GM12872 (cell line): ENCODE measurements around the gene SLC22A17.

ENCODE experiments used
- TF ChIP-seq, protein P1 (sequence below): IDR thresholded peaks from 3 replicates; pipeline ENCODE4 v1.5.1; 2011; ENCODE audit warnings: low read depth, mild to moderate bottlenecking, low read length, moderate library complexity; ENCODE audit not compliant: insufficient read depth

SLC22A17 gene

DNA sequence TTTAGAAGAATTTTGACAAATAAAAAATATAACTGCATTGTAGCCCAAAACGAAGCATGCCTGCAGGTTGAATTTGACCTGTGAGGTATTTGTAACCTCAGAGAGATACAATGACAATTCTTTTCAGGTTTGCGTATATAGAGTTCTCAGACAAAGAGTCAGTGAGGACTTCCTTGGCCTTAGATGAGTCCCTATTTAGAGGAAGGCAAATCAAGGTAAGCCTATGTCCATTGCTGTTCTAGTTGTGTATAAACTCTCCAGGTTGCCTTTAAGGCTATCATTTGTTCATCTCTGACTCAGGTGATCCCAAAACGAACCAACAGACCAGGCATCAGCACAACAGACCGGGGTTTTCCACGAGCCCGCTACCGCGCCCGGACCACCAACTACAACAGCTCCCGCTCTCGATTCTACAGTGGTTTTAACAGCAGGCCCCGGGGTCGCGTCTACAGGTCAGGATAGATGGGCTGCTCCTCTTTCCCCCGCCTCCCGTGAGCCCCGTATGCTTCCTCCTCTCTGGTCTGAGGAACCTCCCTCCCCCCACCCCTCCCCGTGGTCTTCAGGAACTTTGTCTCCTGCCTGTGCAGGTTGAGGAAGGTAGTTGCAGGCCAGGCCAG, 28.7 kb downstream of the SLC22A17 start:
- TF ChIP-seq, protein P1, sequence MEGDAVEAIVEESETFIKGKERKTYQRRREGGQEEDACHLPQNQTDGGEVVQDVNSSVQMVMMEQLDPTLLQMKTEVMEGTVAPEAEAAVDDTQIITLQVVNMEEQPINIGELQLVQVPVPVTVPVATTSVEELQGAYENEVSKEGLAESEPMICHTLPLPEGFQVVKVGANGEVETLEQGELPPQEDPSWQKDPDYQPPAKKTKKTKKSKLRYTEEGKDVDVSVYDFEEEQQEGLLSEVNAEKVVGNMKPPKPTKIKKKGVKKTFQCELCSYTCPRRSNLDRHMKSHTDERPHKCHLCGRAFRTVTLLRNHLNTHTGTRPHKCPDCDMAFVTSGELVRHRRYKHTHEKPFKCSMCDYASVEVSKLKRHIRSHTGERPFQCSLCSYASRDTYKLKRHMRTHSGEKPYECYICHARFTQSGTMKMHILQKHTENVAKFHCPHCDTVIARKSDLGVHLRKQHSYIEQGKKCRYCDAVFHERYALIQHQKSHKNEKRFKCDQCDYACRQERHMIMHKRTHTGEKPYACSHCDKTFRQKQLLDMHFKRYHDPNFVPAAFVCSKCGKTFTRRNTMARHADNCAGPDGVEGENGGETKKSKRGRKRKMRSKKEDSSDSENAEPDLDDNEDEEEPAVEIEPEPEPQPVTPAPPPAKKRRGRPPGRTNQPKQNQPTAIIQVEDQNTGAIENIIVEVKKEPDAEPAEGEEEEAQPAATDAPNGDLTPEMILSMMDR, result no peak

DNA sequence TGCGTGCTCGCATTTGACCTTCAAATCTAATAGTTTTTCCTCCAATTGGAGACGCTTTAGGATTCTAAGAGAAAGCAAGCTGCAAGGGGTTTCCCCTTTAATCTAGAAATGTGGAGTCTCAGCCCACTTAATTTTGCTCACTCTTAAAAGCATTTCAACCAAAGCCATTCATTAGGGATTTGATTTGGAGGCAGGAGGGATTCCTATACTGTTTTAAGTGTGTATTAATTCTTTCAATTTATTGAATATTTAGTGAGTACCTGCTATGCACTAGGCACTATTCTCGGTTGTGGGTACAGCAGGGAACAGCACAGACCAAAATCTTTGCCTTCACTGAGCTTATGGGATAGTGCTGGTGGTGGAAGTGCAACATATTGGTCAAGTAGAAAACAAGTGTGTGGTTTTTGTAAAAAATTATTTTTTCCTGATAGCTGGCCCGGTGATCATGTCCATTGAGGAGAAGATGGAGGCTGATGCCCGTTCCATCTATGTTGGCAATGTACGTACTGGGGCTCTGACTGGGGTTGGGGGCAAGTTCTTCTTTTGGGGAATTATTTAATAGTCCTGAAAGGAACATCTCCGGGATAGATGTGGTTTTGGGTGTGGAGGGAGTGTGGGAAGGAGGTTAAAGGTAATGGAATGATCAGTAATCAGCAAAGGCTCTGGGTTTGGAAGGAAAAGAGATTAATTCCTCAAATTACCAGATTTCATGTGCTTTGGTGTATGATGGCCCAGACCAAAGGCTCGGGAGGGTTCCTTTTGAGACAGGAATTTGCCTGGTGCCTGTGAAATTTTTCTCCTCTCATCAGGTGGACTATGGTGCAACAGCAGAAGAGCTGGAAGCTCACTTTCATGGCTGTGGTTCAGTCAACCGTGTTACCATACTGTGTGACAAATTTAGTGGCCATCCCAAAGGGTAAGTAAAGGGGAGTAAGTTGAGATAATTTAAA, 29.8 kb downstream of the SLC22A17 start:
- TF ChIP-seq, protein P1, result no peak

DNA sequence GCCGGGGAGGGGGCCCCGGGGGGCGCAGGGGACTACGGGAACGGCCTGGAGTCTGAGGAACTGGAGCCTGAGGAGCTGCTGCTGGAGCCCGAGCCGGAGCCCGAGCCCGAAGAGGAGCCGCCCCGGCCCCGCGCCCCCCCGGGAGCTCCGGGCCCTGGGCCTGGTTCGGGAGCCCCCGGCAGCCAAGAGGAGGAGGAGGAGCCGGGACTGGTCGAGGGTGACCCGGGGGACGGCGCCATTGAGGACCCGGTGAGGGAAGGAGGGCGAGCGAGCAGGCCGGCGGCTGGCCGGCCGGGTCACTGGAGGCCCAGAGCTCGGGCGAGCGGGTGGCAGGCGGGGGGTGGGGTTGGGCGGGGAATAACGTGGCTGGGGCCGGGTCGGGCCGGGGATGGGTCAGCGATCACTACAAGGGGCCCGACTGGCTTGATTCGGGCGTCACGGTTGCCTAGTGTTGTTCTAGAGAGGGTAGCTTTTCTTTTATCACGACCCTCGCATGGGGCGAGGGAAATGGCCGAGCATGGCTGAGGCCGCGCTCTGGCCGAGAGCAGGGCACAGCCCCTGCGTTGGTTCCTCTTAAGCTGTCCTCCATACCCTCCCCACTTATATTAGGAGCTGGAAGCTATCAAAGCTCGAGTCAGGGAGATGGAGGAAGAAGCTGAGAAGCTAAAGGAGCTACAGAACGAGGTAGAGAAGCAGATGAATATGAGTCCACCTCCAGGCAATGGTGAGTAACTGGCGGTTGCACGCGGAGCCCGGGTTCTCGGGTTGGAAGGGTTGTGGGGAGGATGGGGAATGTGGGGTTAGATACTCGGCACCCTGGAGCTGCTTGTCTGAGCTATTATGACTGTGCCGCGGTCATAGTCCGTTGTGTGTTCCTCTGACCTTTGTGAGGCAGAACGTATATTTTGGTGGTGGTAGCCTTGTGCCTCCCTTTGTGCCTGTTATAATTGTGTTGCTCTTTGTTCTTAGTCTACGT, 30.8 kb downstream of the SLC22A17 start:
- TF ChIP-seq, protein P1, result no peak

DNA sequence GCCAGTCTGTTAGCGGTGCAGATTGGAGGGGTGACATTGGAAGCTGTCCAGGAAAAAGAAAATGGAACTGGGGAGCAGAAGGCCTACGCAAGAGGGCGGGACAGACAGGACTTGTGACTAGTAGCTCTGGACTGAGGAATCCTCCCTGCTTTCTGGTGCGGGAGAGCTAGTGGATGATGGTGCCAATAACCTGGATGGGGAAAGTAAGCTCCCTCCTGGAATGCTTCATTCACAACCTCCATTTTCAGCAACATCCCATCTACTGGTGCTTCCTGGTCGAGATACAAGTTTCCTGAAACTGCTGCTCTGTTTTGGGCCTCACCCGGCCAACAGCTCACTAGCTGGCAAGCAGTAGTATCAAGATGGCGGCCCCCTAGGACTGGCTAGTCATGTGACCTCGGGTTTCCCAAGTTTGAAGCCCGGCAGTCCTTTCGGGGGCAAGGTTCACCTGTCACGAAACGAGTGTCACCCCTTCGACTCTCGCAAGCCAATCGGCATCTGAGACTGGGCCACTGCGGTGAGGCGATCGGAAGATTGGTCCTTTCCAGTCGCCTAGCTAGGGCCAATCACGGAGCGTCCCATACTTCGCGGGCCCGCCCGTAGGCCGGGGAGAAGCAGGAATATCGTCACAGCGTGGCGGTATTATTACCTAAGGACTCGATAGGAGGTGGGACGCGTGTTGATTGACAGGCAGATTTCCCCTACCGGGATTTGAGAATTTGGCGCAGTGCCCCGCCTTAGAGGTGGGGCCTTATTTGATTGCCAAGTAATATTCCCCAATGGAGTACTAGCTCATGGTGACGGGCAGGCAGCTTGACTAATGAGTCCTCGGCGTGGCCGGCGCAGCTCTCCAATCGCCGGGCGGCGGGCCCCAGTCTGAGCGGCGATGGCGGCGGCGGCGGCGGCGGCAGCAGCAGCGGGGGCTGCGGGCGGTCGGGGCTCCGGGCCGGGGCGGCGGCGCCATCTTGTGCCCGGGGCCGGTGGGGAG, 31.8 kb downstream of the SLC22A17 start, which contains the start of gene PABPN1:
TSS of gene PABPN1 (plus strand) at position 874 of the 988 bp plus-strand sequence. CDS start at position 887, 13 bp downstream.
- TF ChIP-seq, protein P1, result no peak

DNA sequence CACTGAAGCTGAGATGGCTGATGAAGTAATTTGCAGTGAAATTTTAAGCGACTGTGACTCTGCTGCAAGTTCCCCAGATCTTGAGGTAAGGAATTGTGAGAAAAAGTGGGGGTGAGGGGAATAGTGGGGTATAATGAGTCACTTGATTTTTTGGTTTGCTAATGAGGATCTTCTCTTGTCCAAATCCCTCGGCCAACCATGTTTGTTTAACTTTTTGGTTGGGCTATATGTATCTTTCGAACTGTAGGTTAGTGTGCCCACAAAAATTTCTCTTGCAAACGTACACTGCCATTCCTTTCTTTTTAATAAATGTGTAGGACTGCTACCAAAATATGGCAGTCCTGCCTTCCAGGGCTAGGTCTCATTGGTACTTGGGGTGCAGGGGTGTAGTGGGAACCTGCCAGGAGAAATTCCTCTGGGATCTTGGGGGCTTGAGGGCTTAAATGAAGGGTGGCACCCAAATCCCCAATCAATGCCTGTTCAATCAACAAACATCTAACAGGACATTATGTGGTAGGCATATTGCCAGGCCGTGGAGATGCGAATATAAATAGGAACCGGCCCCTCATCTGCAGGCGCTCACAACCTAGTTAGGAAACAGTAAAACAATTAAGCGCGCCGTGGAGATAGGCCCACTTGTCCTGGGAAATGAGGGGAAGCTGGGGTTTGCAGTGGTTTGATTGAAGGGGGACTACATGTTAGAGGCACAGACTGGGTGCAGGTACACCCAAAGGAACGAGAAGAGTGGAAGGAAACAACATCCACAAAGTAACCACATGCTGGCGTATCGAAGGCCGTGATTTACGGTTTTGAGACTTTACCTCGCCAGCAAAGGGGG, 32.7 kb downstream of the SLC22A17 start:
- TF ChIP-seq, protein P1, result no peak

DNA sequence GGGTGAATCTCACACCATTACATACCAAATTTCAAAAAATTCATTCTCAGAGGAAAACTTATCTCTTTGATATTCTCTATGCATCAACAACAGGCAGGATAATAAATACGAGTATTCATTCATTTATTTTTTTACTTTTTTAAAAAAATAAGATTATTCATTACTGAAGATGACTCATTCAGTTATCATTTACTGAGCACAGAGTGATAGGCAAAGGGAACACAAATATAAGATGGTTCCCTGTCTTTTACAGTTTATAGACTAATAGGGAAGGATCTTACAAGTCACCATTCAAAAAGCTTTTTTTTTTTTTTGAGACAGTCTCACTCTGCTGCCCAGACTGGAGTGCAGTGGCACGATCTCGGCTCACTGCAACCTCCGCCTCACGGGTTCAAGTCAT, 36.4 kb downstream of the SLC22A17 start:
- TF ChIP-seq, protein P1, result no peak
